ENCODE data around the gene PPARG. TPM values are rescaled to one million over a fixed set of nuclear protein-coding genes. Genes with fewer than 3 reads are reported as not detected.

The PPARG gene
- total and polyA plus RNA-seq, 2 of the 13 experiments (the other 11 are each of a cell fraction or from before 2014, with no cell fraction given) = 13.9 to 58.3 TPM

DNA sequence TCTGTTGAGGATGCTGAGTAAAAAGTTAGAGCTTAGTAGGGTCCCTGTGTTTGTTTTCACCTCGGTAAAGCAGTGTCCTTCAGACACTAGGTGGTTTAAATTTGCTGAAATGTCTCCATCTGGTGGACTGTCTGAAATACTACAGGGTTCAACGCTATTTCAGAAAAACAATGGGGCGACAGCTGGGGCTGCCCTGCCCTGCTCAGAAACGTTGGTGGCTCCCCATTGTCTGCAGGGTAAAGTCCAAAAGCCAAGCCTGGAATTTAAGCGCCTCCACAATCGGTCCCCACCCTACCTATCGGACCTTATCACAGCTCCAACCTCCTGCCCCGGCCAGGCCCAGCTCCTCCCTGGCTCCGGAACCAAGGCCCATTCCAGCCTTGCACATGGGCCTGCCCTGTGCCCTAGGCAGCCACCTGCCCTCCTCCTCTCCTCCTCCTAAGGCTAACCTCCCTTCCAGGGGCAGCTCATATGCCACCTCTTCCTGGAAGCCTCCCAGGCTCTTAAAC, 191.1 kb downstream of the PPARG start (continued):
- TF ChIP-seq SAP130 (CRISPR knock-in tag; IDR thresholded peaks at IDR 0.05; ENCODE audit: low read depth) = peak; percentile 24; the same call in 1 of the 2 replicates
- no peak for TF ChIP-seq ZNF260 (CRISPR knock-in tag; IDR thresholded peaks at IDR 0.05; ENCODE audit: borderline replicate concordance, low read depth)
- TF ChIP-seq TSC22D2 (CRISPR knock-in tag; IDR thresholded peaks at IDR 0.05; ENCODE audit: borderline replicate concordance) = no peak
- TF ChIP-seq MEIS1 (CRISPR knock-in tag; IDR thresholded peaks at IDR 0.05; ENCODE audit: borderline replicate concordance) = no peak
- TF ChIP-seq, protein P1, sequence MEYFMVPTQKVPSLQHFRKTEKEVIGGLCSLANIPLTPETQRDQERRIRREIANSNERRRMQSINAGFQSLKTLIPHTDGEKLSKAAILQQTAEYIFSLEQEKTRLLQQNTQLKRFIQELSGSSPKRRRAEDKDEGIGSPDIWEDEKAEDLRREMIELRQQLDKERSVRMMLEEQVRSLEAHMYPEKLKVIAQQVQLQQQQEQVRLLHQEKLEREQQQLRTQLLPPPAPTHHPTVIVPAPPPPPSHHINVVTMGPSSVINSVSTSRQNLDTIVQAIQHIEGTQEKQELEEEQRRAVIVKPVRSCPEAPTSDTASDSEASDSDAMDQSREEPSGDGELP (IDR thresholded peaks at IDR 0.05; ENCODE audit: borderline replicate concordance, low read depth) = peak; percentile 64; the same call in 1 of the 2 replicates
- peak; percentile 20; the same call in 1 of the 2 replicates for TF ChIP-seq HNF4G (IDR thresholded peaks at IDR 0.05; ENCODE audit: borderline replicate concordance, low read depth, low read length)
- TF ChIP-seq HNF4G (CRISPR knock-in tag; IDR thresholded peaks at IDR 0.05; ENCODE audit: borderline replicate concordance, low read depth) = no peak
- peak; percentile 44; the same call in 1 of the 2 replicates for TF ChIP-seq RXRB (CRISPR knock-in tag; IDR thresholded peaks at IDR 0.05; ENCODE audit: borderline replicate concordance)
- no peak for TF ChIP-seq PHF8 (CRISPR knock-in tag; IDR thresholded peaks at IDR 0.05)
- TF ChIP-seq SETDB1 (CRISPR knock-in tag; IDR thresholded peaks at IDR 0.05; ENCODE audit: borderline replicate concordance) = no peak
- TF ChIP-seq TEAD2 (CRISPR knock-in tag; IDR thresholded peaks at IDR 0.05) = no peak
- TF ChIP-seq ZNF839 (CRISPR knock-in tag; IDR thresholded peaks at IDR 0.05; ENCODE audit: borderline replicate concordance) = no peak
- no peak for TF ChIP-seq FLYWCH1 (CRISPR knock-in tag; IDR thresholded peaks at IDR 0.05)
- no peak for TF ChIP-seq MAZ (IDR thresholded peaks at IDR 0.05; ENCODE audit: borderline replicate concordance, low read depth, low read length)
- TF ChIP-seq MAZ (CRISPR knock-in tag; IDR thresholded peaks at IDR 0.05; ENCODE audit: low read depth) = 0 out of 2 replicates have a peak, but pooled peaks have one; percentile 49
- TF ChIP-seq, protein P2, sequence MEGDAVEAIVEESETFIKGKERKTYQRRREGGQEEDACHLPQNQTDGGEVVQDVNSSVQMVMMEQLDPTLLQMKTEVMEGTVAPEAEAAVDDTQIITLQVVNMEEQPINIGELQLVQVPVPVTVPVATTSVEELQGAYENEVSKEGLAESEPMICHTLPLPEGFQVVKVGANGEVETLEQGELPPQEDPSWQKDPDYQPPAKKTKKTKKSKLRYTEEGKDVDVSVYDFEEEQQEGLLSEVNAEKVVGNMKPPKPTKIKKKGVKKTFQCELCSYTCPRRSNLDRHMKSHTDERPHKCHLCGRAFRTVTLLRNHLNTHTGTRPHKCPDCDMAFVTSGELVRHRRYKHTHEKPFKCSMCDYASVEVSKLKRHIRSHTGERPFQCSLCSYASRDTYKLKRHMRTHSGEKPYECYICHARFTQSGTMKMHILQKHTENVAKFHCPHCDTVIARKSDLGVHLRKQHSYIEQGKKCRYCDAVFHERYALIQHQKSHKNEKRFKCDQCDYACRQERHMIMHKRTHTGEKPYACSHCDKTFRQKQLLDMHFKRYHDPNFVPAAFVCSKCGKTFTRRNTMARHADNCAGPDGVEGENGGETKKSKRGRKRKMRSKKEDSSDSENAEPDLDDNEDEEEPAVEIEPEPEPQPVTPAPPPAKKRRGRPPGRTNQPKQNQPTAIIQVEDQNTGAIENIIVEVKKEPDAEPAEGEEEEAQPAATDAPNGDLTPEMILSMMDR (CRISPR knock-in tag; IDR thresholded peaks at IDR 0.05) = peak; percentile 81
- no peak for TF ChIP-seq ZNF24 (IDR thresholded peaks at IDR 0.05)
- TF ChIP-seq EED (CRISPR knock-in tag; IDR thresholded peaks at IDR 0.05) = no peak
- TF ChIP-seq SOX5 (CRISPR knock-in tag; IDR thresholded peaks at IDR 0.05; ENCODE audit: borderline replicate concordance) = peak; percentile 83
- TF ChIP-seq PPARG (CRISPR knock-in tag; conservative IDR thresholded peaks at IDR 0.05) = 0 out of 2 replicates have a peak, but pooled peaks have one; percentile 22
- no peak for TF ChIP-seq ZNF484 (CRISPR knock-in tag; IDR thresholded peaks at IDR 0.05; ENCODE audit: borderline replicate concordance, low read depth)
- TF ChIP-seq GFI1 (CRISPR knock-in tag; IDR thresholded peaks at IDR 0.05; ENCODE audit: borderline replicate concordance) = no peak
- no peak for TF ChIP-seq ZNF225 (CRISPR knock-in tag; IDR thresholded peaks at IDR 0.05)

Measured in HepG2 (cell line).